Trophoblast cell (in vitro differentiated cells and primary cell): ENCODE data around the gene FURIN.

Experiments
- DNase-seq, 2 donors: peaks; one replicate each; pipeline ENCODE4 v3.0.0-alpha.2; 2016
- H2AFZ ChIP-seq: 2 replicates; pipeline ENCODE4 v1.6.1; 2013; ENCODE audit warnings: low read length, moderate library complexity, mild to moderate bottlenecking; ENCODE audit not compliant: insufficient read depth, poor library complexity
- H2AK5ac ChIP-seq: 2 replicates; pipeline ENCODE4 v1.6.1; 2013; ENCODE audit warnings: mild to moderate bottlenecking, low read length
- H2BK120ac ChIP-seq: 2 replicates; pipeline ENCODE4 v1.6.1; 2013; ENCODE audit warnings: low read length, mild to moderate bottlenecking, moderate library complexity; ENCODE audit not compliant: insufficient read depth, poor library complexity
- H2BK12ac ChIP-seq: 2 replicates; pipeline ENCODE4 v1.6.1; 2013; ENCODE audit warnings: mild to moderate bottlenecking, low read length, moderate library complexity
- H2BK5ac ChIP-seq: 2 replicates; pipeline ENCODE4 v1.6.1; 2013; ENCODE audit warnings: low read length, low read depth, moderate library complexity, mild to moderate bottlenecking; ENCODE audit not compliant: poor library complexity
- H3K14ac ChIP-seq: 2 replicates; pipeline ENCODE4 v1.6.1; 2013; ENCODE audit warnings: mild to moderate bottlenecking, low read length
- H3K18ac ChIP-seq: 2 replicates; pipeline ENCODE4 v1.6.1; 2013; ENCODE audit warnings: mild to moderate bottlenecking, low read length
- H3K23ac ChIP-seq: 2 replicates; pipeline ENCODE4 v1.6.1; 2013; ENCODE audit warnings: low read length
- H3K27ac ChIP-seq: 2 replicates; pipeline ENCODE4 v1.5.1; 2013; ENCODE audit warnings: low read depth, mild to moderate bottlenecking, inconsistent platforms, low read length, moderate library complexity
- H3K27me3 ChIP-seq: 2 replicates; pipeline ENCODE4 v1.6.1; 2013; ENCODE audit warnings: inconsistent platforms, mild to moderate bottlenecking, low read length, moderate library complexity; ENCODE audit not compliant: insufficient read depth
- H3K36me3 ChIP-seq, 2 experiments: 1 replicate in 1 of 2; 2 replicates in 1 of 2; pipeline ENCODE4 v1.6.1; 2013; ENCODE audit warnings: low read length in 2 of 2, mild to moderate bottlenecking in 2 of 2, moderate library complexity in 1 of 2; ENCODE audit not compliant: insufficient read depth in 2 of 2, control insufficient read depth in 1 of 2
- H3K4ac ChIP-seq: 2 replicates; pipeline ENCODE4 v1.6.1; 2013; ENCODE audit warnings: low read depth, mild to moderate bottlenecking, low read length, moderate library complexity
- H3K4me1 ChIP-seq, 2 experiments: 1 replicate in 1 of 2; 2 replicates in 1 of 2; pipeline ENCODE4 v1.6.1; 2013; ENCODE audit warnings: low read length in 2 of 2, mild to moderate bottlenecking in 2 of 2, moderate library complexity in 1 of 2; ENCODE audit not compliant: insufficient read depth in 2 of 2, control insufficient read depth in 1 of 2
- H3K4me2 ChIP-seq: 2 replicates; pipeline ENCODE4 v1.6.1; 2013; ENCODE audit warnings: inconsistent platforms, mild to moderate bottlenecking, low read length, moderate library complexity
- H3K4me3 ChIP-seq: 2 replicates; pipeline ENCODE4 v1.5.1; 2013; ENCODE audit warnings: mild to moderate bottlenecking, low read depth, low read length, inconsistent platforms
- H3K79me1 ChIP-seq: one replicate; pipeline ENCODE4 v1.6.1; 2013; ENCODE audit warnings: low read length
- H3K79me2 ChIP-seq: 2 replicates; pipeline ENCODE4 v1.6.1; 2013; ENCODE audit warnings: low read length, mild to moderate bottlenecking; ENCODE audit not compliant: control insufficient read depth, insufficient read depth, poor library complexity
- H3K9ac ChIP-seq: 2 replicates; pipeline ENCODE4 v1.6.1; 2013; ENCODE audit warnings: mild to moderate bottlenecking, low read length
- H3K9me3 ChIP-seq: 2 replicates; pipeline ENCODE4 v1.6.1; 2013; ENCODE audit warnings: low read depth, mild to moderate bottlenecking, control low read depth, inconsistent platforms, low read length; ENCODE audit not compliant: insufficient read depth
- H4K12ac ChIP-seq: 2 replicates; pipeline ENCODE4 v1.6.1; 2013; ENCODE audit warnings: low read depth, mild to moderate bottlenecking, low read length, moderate library complexity
- H4K8ac ChIP-seq: 2 replicates; pipeline ENCODE4 v1.6.1; 2013; ENCODE audit warnings: low read depth, mild to moderate bottlenecking, low read length, moderate library complexity
- H4K91ac ChIP-seq: one replicate; pipeline ENCODE4 v1.6.1; 2013; ENCODE audit warnings: low read depth, mild to moderate bottlenecking, low read length, moderate library complexity
- WGBS: extraction: QIAGEN DNeasy Blood & Tissue Kit; methylation state at CpG from one replicate; pipeline ENCODE4 v1.1.7; 2013; ENCODE audit warnings: missing lambda C conversion rate; ENCODE audit not compliant: insufficient read length, insufficient coverage; ENCODE audit errors: extremely low coverage; 5-methylcytosine and 5-hydroxymethylcytosine counted together

The FURIN gene

GRCh38 chr15:90915808-90916440, 47.5 kb downstream of the FURIN start:
- no peak overlapping the region for H3K18ac ChIP-seq
- no peak overlapping the region for H3K14ac ChIP-seq
- H3K79me2 ChIP-seq = no peaks in the 10 kb centered on the region
- DNase-seq = peak; percentile 44 to 46
- H3K4me3 ChIP-seq = no peak overlapping the region
- no peaks in the 10 kb centered on the region for H3K79me1 ChIP-seq
- H2BK5ac ChIP-seq = no peak overlapping the region
- no peak overlapping the region for H2AK5ac ChIP-seq
- H3K4me1 ChIP-seq = no peaks in the 10 kb centered on the region
- peaks cover 65 to 72% of the 10 kb centered on the region in 2 experiments for H3K36me3 ChIP-seq
- no peak overlapping the region for H4K8ac ChIP-seq
- H3K4me2 ChIP-seq = no peak overlapping the region
- no peak overlapping the region for H3K27ac ChIP-seq
- WGBS = no CpG with 5 or more reads among the region's 25 CpGs
- no peak overlapping the region for H4K91ac ChIP-seq
- H2BK12ac ChIP-seq = no peak overlapping the region
- no peak overlapping the region for H3K4ac ChIP-seq
- H4K12ac ChIP-seq = no peak overlapping the region
- H3K23ac ChIP-seq = no peak overlapping the region
- H3K9ac ChIP-seq = no peak overlapping the region
- no peak overlapping the region for H2AFZ ChIP-seq
- H2BK120ac ChIP-seq = no peak overlapping the region
- H3K27me3 ChIP-seq = no peaks in the 10 kb centered on the region
- H3K9me3 ChIP-seq = no peaks in the 10 kb centered on the region

GRCh38 chr15:90916461-90916860, 48.1 kb downstream of the FURIN start:
- WGBS = no CpG with 5 or more reads among the region's 11 CpGs
- H2AFZ ChIP-seq = no peak overlapping the region

GRCh38 chr15:90917569-90917968, 49.2 kb downstream of the FURIN start:
- no peak overlapping the region for H2AFZ ChIP-seq
- no peak overlapping the region for H3K14ac ChIP-seq
- H2BK12ac ChIP-seq = no peak overlapping the region
- no peak overlapping the region for H2AK5ac ChIP-seq
- H4K91ac ChIP-seq = no peak overlapping the region
- no peak overlapping the region for H3K18ac ChIP-seq
- WGBS = no CpG with 5 or more reads among the region's 12 CpGs
- H2BK120ac ChIP-seq = no peak overlapping the region
- no peaks in the 10 kb centered on the region for H3K4me1 ChIP-seq
- no peak overlapping the region for H3K4me3 ChIP-seq
- H3K23ac ChIP-seq = no peak overlapping the region
- no peaks in the 10 kb centered on the region for H3K9me3 ChIP-seq
- no peak overlapping the region for H3K27ac ChIP-seq
- no peak overlapping the region for H2BK5ac ChIP-seq
- H4K8ac ChIP-seq = no peak overlapping the region
- H3K9ac ChIP-seq = no peak overlapping the region
- DNase-seq = no peak
- peaks cover 50 to 57% of the 10 kb centered on the region in 2 experiments for H3K36me3 ChIP-seq
- no peak overlapping the region for H3K4ac ChIP-seq
- H3K79me1 ChIP-seq = no peaks in the 10 kb centered on the region
- no peaks in the 10 kb centered on the region for H3K79me2 ChIP-seq
- no peaks in the 10 kb centered on the region for H3K27me3 ChIP-seq
- no peak overlapping the region for H4K12ac ChIP-seq
- H3K4me2 ChIP-seq = no peak overlapping the region

More at GRCh38 chr15:90916461-90916860, 48.1 kb downstream of the FURIN start:
- Histone ChIP-seq H3K23ac (no peak overlapping the region), H3K79me2 (no peaks in the 10 kb centered on the region), H3K4me2 (no peak overlapping the region), H3K4me3 (no peak overlapping the region), H3K4ac (no peak overlapping the region), H3K14ac (no peak overlapping the region), H3K9me3 (no peaks in the 10 kb centered on the region), H4K91ac (no peak overlapping the region), H3K27me3 (no peaks in the 10 kb centered on the region), H2BK5ac (no peak overlapping the region), H3K27ac (no peak overlapping the region), H3K18ac (no peak overlapping the region), H3K9ac (no peak overlapping the region), H3K79me1 (no peaks in the 10 kb centered on the region), H4K12ac (no peak overlapping the region), H3K4me1 (no peaks in the 10 kb centered on the region), H2BK120ac (no peak overlapping the region), H3K36me3 (peaks cover 60 to 67% of the 10 kb centered on the region in 2 experiments), H2AK5ac (no peak overlapping the region), H2BK12ac (no peak overlapping the region), H4K8ac (no peak overlapping the region)
- DNase-seq = no peak

- H3K9ac ChIP-seq = no peak overlapping the region
- no CpG with 5 or more reads among the region's 23 CpGs for WGBS
- no peak overlapping the region for H3K18ac ChIP-seq
- no peak overlapping the region for H2BK5ac ChIP-seq
- H4K91ac ChIP-seq = no peak overlapping the region
- H2BK12ac ChIP-seq = no peak overlapping the region
- DNase-seq = no peak
- H3K4me3 ChIP-seq = no peak overlapping the region
- no peaks in the 10 kb centered on the region for H3K4me1 ChIP-seq
- no peaks in the 10 kb centered on the region for H3K79me1 ChIP-seq
- peaks cover 44 to 51% of the 10 kb centered on the region in 2 experiments for H3K36me3 ChIP-seq
- H3K9me3 ChIP-seq = no peaks in the 10 kb centered on the region
- no peak overlapping the region for H4K8ac ChIP-seq
- H3K79me2 ChIP-seq = no peaks in the 10 kb centered on the region
- no peak overlapping the region for H3K4ac ChIP-seq
- no peak overlapping the region for H2AFZ ChIP-seq
- H3K4me2 ChIP-seq = no peak overlapping the region
- H2AK5ac ChIP-seq = no peak overlapping the region
- no peaks in the 10 kb centered on the region for H3K27me3 ChIP-seq
- no peak overlapping the region for H3K14ac ChIP-seq
- H3K27ac ChIP-seq = no peak overlapping the region
- H2BK120ac ChIP-seq = no peak overlapping the region
- no peak overlapping the region for H4K12ac ChIP-seq
- no peak overlapping the region for H3K23ac ChIP-seq
These were observed 49.8 kb downstream of the FURIN start for GRCh38 chr15:90918034-90918788.
